ENCODE results near the gene APOBEC3B. TPM values are rescaled to one million over a fixed set of nuclear protein-coding genes. Genes with fewer than 3 reads are reported as not detected.
"Not testable (repeated sequence)": the region's sequence is repeated elsewhere in the genome, so short reads cannot be mapped to it uniquely, and the experiment has no call there.

The APOBEC3B gene
- polyA plus RNA-seq, 1 donor, result 3.8 TPM

- DNase-seq; H3K9me3 ChIP-seq (ENCODE audit: control insufficient read depth, low read depth, low read length); H3K4me1 ChIP-seq (ENCODE audit: control insufficient read depth, insufficient read depth, low read length); H3K36me3 ChIP-seq (ENCODE audit: control insufficient read depth, insufficient read depth, low read length); H3K27me3 ChIP-seq (ENCODE audit: control insufficient read depth, insufficient read depth, low read length): not testable (repeated sequence)
- H3K27ac ChIP-seq (ENCODE audit: low read length), result peak overlapping the region; percentile 67
- peak overlapping the region; percentile 52 for H3K4me3 ChIP-seq (ENCODE audit: low read length)
- WGBS (ENCODE audit: insufficient coverage, low lambda C conversion rate), result no CpG with 5 or more reads among the region's 6 CpGs
Measured at GRCh38 chr22:39014723-39015121, 32.6 kb downstream of the APOBEC3B start.

GRCh38 chr22:39016592-39016991 is 34.4 kb downstream of the APOBEC3B start:
- Histone ChIP-seq H3K4me3 (ENCODE audit: low read length) (no peak overlapping the region), H3K36me3 (ENCODE audit: control insufficient read depth, insufficient read depth, low read length) (peaks cover 5% of the 10 kb centered on the region), H3K9me3 (ENCODE audit: control insufficient read depth, low read depth, low read length) (no peaks in the 10 kb centered on the region), H3K4me1 (ENCODE audit: control insufficient read depth, insufficient read depth, low read length) (peaks cover 8% of the 10 kb centered on the region), H3K27ac (ENCODE audit: low read length) (no peak overlapping the region), H3K27me3 (ENCODE audit: control insufficient read depth, insufficient read depth, low read length) (no peaks in the 10 kb centered on the region)
- no CpG with 5 or more reads among the region's 13 CpGs for WGBS (ENCODE audit: insufficient coverage, low lambda C conversion rate)
- DNase-seq, result no peak

GRCh38 chr22:39017596-39018365 is 35.6 kb downstream of the APOBEC3B start:
- Histone ChIP-seq H3K27ac (ENCODE audit: low read length) (no peak overlapping the region), H3K4me1 (ENCODE audit: control insufficient read depth, insufficient read depth, low read length) (peaks cover 10% of the 10 kb centered on the region), H3K36me3 (ENCODE audit: control insufficient read depth, insufficient read depth, low read length) (peaks cover 5% of the 10 kb centered on the region), H3K4me3 (ENCODE audit: low read length) (no peak overlapping the region), H3K27me3 (ENCODE audit: control insufficient read depth, insufficient read depth, low read length) (no peaks in the 10 kb centered on the region), H3K9me3 (ENCODE audit: control insufficient read depth, low read depth, low read length) (no peaks in the 10 kb centered on the region)
- no peak for DNase-seq
- 100% methylated on average over 1 of the region's 18 CpGs for WGBS (ENCODE audit: insufficient coverage, low lambda C conversion rate)

- not testable (repeated sequence) for DNase-seq; H3K27me3 ChIP-seq (ENCODE audit: control insufficient read depth, insufficient read depth, low read length)
- no CpG with 5 or more reads among the region's 15 CpGs for WGBS (ENCODE audit: insufficient coverage, low lambda C conversion rate)
Measured at GRCh38 chr22:39020021-39020651, 38.0 kb downstream of the APOBEC3B start.

GRCh38 chr22:39021552-39022250 is 39.6 kb downstream of the APOBEC3B start:
- peaks cover 7% of the 10 kb centered on the region for H3K4me1 ChIP-seq (ENCODE audit: control insufficient read depth, insufficient read depth, low read length)
- DNase-seq, result no peak
- WGBS (ENCODE audit: insufficient coverage, low lambda C conversion rate), result no CpG with 5 or more reads among the region's 9 CpGs
- no peak overlapping the region for H3K27ac ChIP-seq (ENCODE audit: low read length)
- H3K36me3 ChIP-seq (ENCODE audit: control insufficient read depth, insufficient read depth, low read length), result peaks cover 10% of the 10 kb centered on the region
- peak overlapping the region; percentile 43 for H3K4me3 ChIP-seq (ENCODE audit: low read length)
- H3K27me3 ChIP-seq (ENCODE audit: control insufficient read depth, insufficient read depth, low read length), result no peaks in the 10 kb centered on the region
- no peaks in the 10 kb centered on the region for H3K9me3 ChIP-seq (ENCODE audit: control insufficient read depth, low read depth, low read length)

More at GRCh38 chr22:39020021-39020651, 38.0 kb downstream of the APOBEC3B start:
- peak overlapping the region; percentile 43 for H3K4me3 ChIP-seq (ENCODE audit: low read length)
- H3K4me1 ChIP-seq (ENCODE audit: control insufficient read depth, insufficient read depth, low read length); H3K9me3 ChIP-seq (ENCODE audit: control insufficient read depth, low read depth, low read length); H3K36me3 ChIP-seq (ENCODE audit: control insufficient read depth, insufficient read depth, low read length); H3K27ac ChIP-seq (ENCODE audit: low read length): not testable (repeated sequence)

- Histone ChIP-seq H3K27me3 (ENCODE audit: control insufficient read depth, insufficient read depth, low read length) (no peaks in the 10 kb centered on the region), H3K4me3 (ENCODE audit: low read length) (no peak overlapping the region), H3K27ac (ENCODE audit: low read length) (no peak overlapping the region), H3K9me3 (ENCODE audit: control insufficient read depth, low read depth, low read length) (no peaks in the 10 kb centered on the region), H3K36me3 (ENCODE audit: control insufficient read depth, insufficient read depth, low read length) (peaks cover 4% of the 10 kb centered on the region), H3K4me1 (ENCODE audit: control insufficient read depth, insufficient read depth, low read length) (peaks cover 7% of the 10 kb centered on the region)
- no CpG with 5 or more reads among the region's 15 CpGs for WGBS (ENCODE audit: insufficient coverage, low lambda C conversion rate)
- DNase-seq, result peak in 1 of 2 donors; percentile 18
Measured at GRCh38 chr22:39024519-39025308, 42.6 kb downstream of the APOBEC3B start.

GRCh38 chr22:39026509-39027150 is 44.5 kb downstream of the APOBEC3B start:
- DNase-seq, result no peak
- Histone ChIP-seq H3K36me3 (ENCODE audit: control insufficient read depth, insufficient read depth, low read length) (peaks cover 4% of the 10 kb centered on the region), H3K4me1 (ENCODE audit: control insufficient read depth, insufficient read depth, low read length) (peaks cover 2% of the 10 kb centered on the region), H3K27me3 (ENCODE audit: control insufficient read depth, insufficient read depth, low read length) (no peaks in the 10 kb centered on the region), H3K4me3 (ENCODE audit: low read length) (no peak overlapping the region), H3K27ac (ENCODE audit: low read length) (no peak overlapping the region), H3K9me3 (ENCODE audit: control insufficient read depth, low read depth, low read length) (no peaks in the 10 kb centered on the region)
- WGBS (ENCODE audit: insufficient coverage, low lambda C conversion rate), result no CpG with 5 or more reads among the region's 12 CpGs

GRCh38 chr22:39027717-39028116 is 45.6 kb downstream of the APOBEC3B start:
- H3K4me1 ChIP-seq (ENCODE audit: control insufficient read depth, insufficient read depth, low read length), result no peaks in the 10 kb centered on the region
- no peak overlapping the region for H3K27ac ChIP-seq (ENCODE audit: low read length)
- no peaks in the 10 kb centered on the region for H3K9me3 ChIP-seq (ENCODE audit: control insufficient read depth, low read depth, low read length)
- H3K27me3 ChIP-seq (ENCODE audit: control insufficient read depth, insufficient read depth, low read length), result no peaks in the 10 kb centered on the region
- DNase-seq, result no peak
- peaks cover 4% of the 10 kb centered on the region for H3K36me3 ChIP-seq (ENCODE audit: control insufficient read depth, insufficient read depth, low read length)
- WGBS (ENCODE audit: insufficient coverage, low lambda C conversion rate), result no CpG with 5 or more reads among the region's 4 CpGs
- no peak overlapping the region for H3K4me3 ChIP-seq (ENCODE audit: low read length)

GRCh38 chr22:39028281-39028680 is 46.1 kb downstream of the APOBEC3B start:
- H3K4me3 ChIP-seq (ENCODE audit: low read length), result no peak overlapping the region
- no peak overlapping the region for H3K27ac ChIP-seq (ENCODE audit: low read length)
- no CpG with 5 or more reads among the region's 11 CpGs for WGBS (ENCODE audit: insufficient coverage, low lambda C conversion rate)
- DNase-seq, result no peak
- H3K27me3 ChIP-seq (ENCODE audit: control insufficient read depth, insufficient read depth, low read length), result no peaks in the 10 kb centered on the region
- peaks cover 4% of the 10 kb centered on the region for H3K36me3 ChIP-seq (ENCODE audit: control insufficient read depth, insufficient read depth, low read length)
- H3K9me3 ChIP-seq (ENCODE audit: control insufficient read depth, low read depth, low read length), result no peaks in the 10 kb centered on the region
- H3K4me1 ChIP-seq (ENCODE audit: control insufficient read depth, insufficient read depth, low read length), result no peaks in the 10 kb centered on the region
